Spleen (tissue), 11 donors: Measurements from ENCODE around the gene NUP210. TPM values are rescaled to one million over a fixed set of nuclear protein-coding genes. Genes with fewer than 3 reads are reported as not detected.

Experiments used
- DNase-seq: peaks from one replicate; pipeline ENCODE4 v3.0.0-alpha.2; 2020
- H3K27ac ChIP-seq, 8 donors: fragments of 200-600 bp; sonication (generic) in 7 of 8; 1 replicate in 4 of 8; 2 replicates in 4 of 8; pipeline versions ENCODE4 v1.5.0 to v1.8.0; 2016 to 2021; ENCODE audit warnings: inconsistent platforms in 4 of 8, mild to moderate bottlenecking in 4 of 8, moderate library complexity in 1 of 8
- H3K27me3 ChIP-seq, 7 donors: fragments of 200-600 bp; sonication (generic) in 6 of 7; replicated peaks in 1 of 7; 1 replicate in 4 of 7; 2 replicates in 3 of 7; pipeline versions ENCODE4 v1.5.0 to v1.8.0; 2016 to 2021; ENCODE audit warnings: inconsistent platforms in 3 of 7, mild to moderate bottlenecking in 1 of 7
- H3K36me3 ChIP-seq, 6 donors: fragments of 200-600 bp; sonication (generic) in 5 of 6; 1 replicate in 4 of 6; 2 replicates in 2 of 6; pipeline versions ENCODE4 v1.5.0 to v1.8.0; 2016 to 2021; ENCODE audit warnings: inconsistent platforms in 2 of 6
- H3K4me1 ChIP-seq, 6 donors: fragments of 200-600 bp; sonication (generic) in 5 of 6; 1 replicate in 3 of 6; 2 replicates in 3 of 6; pipeline versions ENCODE4 v1.5.0 to v1.8.0; 2016 to 2021; ENCODE audit warnings: inconsistent platforms in 3 of 6
- H3K4me3 ChIP-seq, 8 donors: fragments of 200-600 bp; sonication (generic) in 7 of 8; 1 replicate in 4 of 8; 2 replicates in 4 of 8; pipeline versions ENCODE4 v1.5.0 to v1.8.0; 2016 to 2021; ENCODE audit warnings: inconsistent platforms in 4 of 8, mild to moderate bottlenecking in 4 of 8, moderate library complexity in 2 of 8
- H3K9me3 ChIP-seq, 8 donors: fragments of 200-600 bp; sonication (generic) in 7 of 8; 1 replicate in 4 of 8; 2 replicates in 4 of 8; pipeline versions ENCODE4 v1.5.0 to v1.8.0; 2016 to 2021; ENCODE audit warnings: inconsistent platforms in 4 of 8
- CTCF ChIP-seq, 11 experiments: fragments of 200-600 bp in 7 of 11; fragments of 450-650 bp in 4 of 11; sonication (generic) in 4 of 11; IDR thresholded peaks in 8 of 11; conservative IDR thresholded peaks in 3 of 11; 1 replicate in 7 of 11; 2 replicates in 4 of 11; pipeline versions ENCODE4 v1.4.0 to v1.8.0; 2016 to 2021; ENCODE audit warnings: antibody characterized with exemption in 11 of 11, inconsistent platforms in 4 of 11, mild to moderate bottlenecking in 1 of 11
- POLR2A ChIP-seq, 3 donors: fragments of 450-650 bp; IDR thresholded peaks; one replicate each; pipeline ENCODE4 v1.5.1; 2017; ENCODE audit warnings: antibody characterized with exemption in 3 of 3, mild to moderate bottlenecking in 1 of 3
- POLR2AphosphoS5 ChIP-seq, 3 donors: sonication (generic); formaldehyde crosslinking; IDR thresholded peaks; one replicate each; pipeline ENCODE4 v1.5.1; 2017; ENCODE audit warnings: antibody characterized with exemption in 3 of 3
- WGBS, 5 donors: extraction: QIAGEN DNeasy Blood & Tissue Kit in 3 of 5; methylation state at CpG; one replicate each; pipeline versions ENCODE4 v1.1.5 to v1.1.7; 2013 to 2018; 5-methylcytosine and 5-hydroxymethylcytosine counted together
- intact Hi-C: fragments of 100-400 bp; cut with DNase I; formaldehyde crosslinking; loops from one replicate; pipeline ENCODE4 v1.15.0; 2023; ENCODE audit warnings: low total_unique reads
- polyA plus RNA-seq, 3 donors: library from polyadenylated mRNA; stranded (reverse); fragments of 200-250 nt; gene quantifications; one replicate each; pipeline ENCODE4 v1.2.1, GENCODE V29; 2013
- total RNA-seq, 7 donors: library from RNA; depleted of rRNA in 3 of 7; stranded (reverse); fragments of >200 nt in 3 of 7; fragmentation: NEBNext Ultra II Directional in 4 of 7; extraction: Animal tissue kit (Norgen Biotek cat#: 25700) in 4 of 7; gene quantifications; one replicate each; pipeline versions ENCODE4 v1.1.0 to v1.2.1, GENCODE V29; 2016 to 2021
- donor health status: healthy with polysubstance abuse.
- donor health status: DM: no; HTN: no; CAD: no; lungs with moderate emphysema.
- donor health status: DM: no; HTN: no; CAD: no.
- donor health status: Bipolar disorder and iron deficiency.
- donor health status: healthy.
- donor health status: DM: no; HTN: no; CAD: no.
- donor health status: DM: yes; HTN: yes; CAD: no.

NUP210 gene
- total and polyA plus RNA-seq, 10 donors, result 20.1 to 76.8 (median 58.2) TPM

GRCh38 chr3:13281507-13282357 is 138.4 kb downstream of the NUP210 start:
- Histone ChIP-seq H3K36me3 (no peaks in the 10 kb centered on the region), H3K4me3 (peak overlapping the region; percentile 39 to 68 (median 42)), H3K4me1 (peaks cover 5 to 27% (median 20%) of the 10 kb centered on the region in 6 donors), H3K27me3 (peaks cover 0 to 70% (median 42%) of the 10 kb centered on the region in 7 donors), H3K9me3 (peaks cover 0 to 26% (median 14%) of the 10 kb centered on the region in 8 donors), H3K27ac (peak overlapping the region in 7 of 8 donors; percentile 39 to 72 (median 64))
- TF ChIP-seq POLR2A (IDR thresholded peaks at IDR 0.05) (no peak), POLR2AphosphoS5 (IDR thresholded peaks at IDR 0.05) (peak; percentile 8 to 56 (median 42))
- WGBS, 5 donors, result 4 to 13% (median 8%) methylated on average over 33 to 47 of the region's 47 CpGs
- intact Hi-C loops, result no loop called here
- peak; percentile 76 for DNase-seq

GRCh38 chr3:13280811-13281506 is 139.2 kb downstream of the NUP210 start:
- DNase-seq, result peak; percentile 62
- TF ChIP-seq POLR2A (IDR thresholded peaks at IDR 0.05), result no peak
- TF ChIP-seq CTCF (IDR thresholded peaks at IDR 0.05 in 8 of 11, conservative IDR thresholded peaks at IDR 0.05 in 3 of 11), result no peak
- no peak for TF ChIP-seq POLR2AphosphoS5 (IDR thresholded peaks at IDR 0.05)
- Histone ChIP-seq H3K4me1 (peaks cover 5 to 32% (median 20%) of the 10 kb centered on the region in 6 donors), H3K27ac (peak overlapping the region in 6 of 8 donors; percentile 39 to 72 (median 66)), H3K27me3 (peaks cover 0 to 69% (median 41%) of the 10 kb centered on the region in 7 donors), H3K9me3 (peaks cover 0 to 18% (median 10%) of the 10 kb centered on the region in 8 donors), H3K4me3 (peak overlapping the region in 4 of 8 donors; percentile 42 to 68 (median 52)), H3K36me3 (no peaks in the 10 kb centered on the region)
- 53 to 60% (median 57%) methylated on average over 16 to 19 of the region's 19 CpGs for WGBS, 5 donors
- intact Hi-C loops, result no loop called here

DNA sequence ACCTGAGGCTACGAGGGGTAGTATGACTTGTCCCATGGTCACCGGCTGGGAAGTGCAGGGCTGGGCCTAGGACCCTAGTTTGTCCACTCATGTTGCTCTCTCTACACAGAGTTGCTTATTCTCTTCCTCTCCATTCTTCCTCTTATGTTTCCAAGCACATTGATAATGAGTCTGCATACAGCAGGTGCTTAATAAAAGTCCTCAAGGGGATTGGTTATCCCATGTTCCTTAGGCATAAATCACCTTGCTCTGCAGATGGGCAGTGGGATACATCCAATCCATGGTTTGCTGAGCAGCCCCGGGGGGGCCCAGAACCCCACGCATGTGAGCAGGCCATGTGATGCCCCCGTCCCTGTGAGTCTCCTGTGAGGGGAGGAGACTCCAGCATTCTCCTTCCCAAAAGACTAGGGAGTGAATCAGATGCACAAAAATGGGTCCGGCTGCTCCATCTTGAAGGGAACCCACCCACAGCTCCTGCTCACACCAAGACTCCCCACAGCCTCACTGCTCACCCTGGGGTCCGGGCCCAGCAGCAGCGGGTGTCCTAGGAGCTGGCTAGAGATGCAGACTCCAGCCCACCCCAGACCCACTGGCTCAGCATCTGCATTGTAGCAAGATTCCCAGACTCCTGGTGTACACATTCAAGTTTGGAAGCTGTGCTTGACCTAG is 139.9 kb downstream of the NUP210 start:
- Histone ChIP-seq H3K27ac (peak overlapping the region in 3 of 8 donors; percentile 64 to 72 (median 69)), H3K27me3 (peaks cover 0 to 62% (median 34%) of the 10 kb centered on the region in 7 donors), H3K4me1 (peaks cover 5 to 32% (median 20%) of the 10 kb centered on the region in 6 donors), H3K36me3 (no peaks in the 10 kb centered on the region), H3K4me3 (no peak overlapping the region), H3K9me3 (peaks cover 0 to 18% (median 10%) of the 10 kb centered on the region in 8 donors)
- intact Hi-C loops, result no loop called here
- TF ChIP-seq CTCF (IDR thresholded peaks at IDR 0.05 in 8 of 11, conservative IDR thresholded peaks at IDR 0.05 in 3 of 11) (no peak), POLR2A (IDR thresholded peaks at IDR 0.05) (no peak), POLR2AphosphoS5 (IDR thresholded peaks at IDR 0.05) (no peak)
- peak; percentile 33 for DNase-seq
- 93 to 97% (median 95%) methylated on average over 5 to 8 of the region's 8 CpGs for WGBS, 5 donors

- peaks cover 0 to 12% (median 9%) of the 10 kb centered on the region in 8 donors for H3K9me3 ChIP-seq
- H3K27me3 ChIP-seq, result peaks cover 0 to 55% (median 26%) of the 10 kb centered on the region in 7 donors
- no peaks in the 10 kb centered on the region for H3K36me3 ChIP-seq
- no peak overlapping the region for H3K4me3 ChIP-seq
- WGBS, 5 donors, result 71 to 94% (median 86%) methylated on average over 4 to 6 of the region's 6 CpGs
- TF ChIP-seq CTCF (IDR thresholded peaks at IDR 0.05 in 8 of 11, conservative IDR thresholded peaks at IDR 0.05 in 3 of 11), result no peak
- TF ChIP-seq POLR2A (IDR thresholded peaks at IDR 0.05), result no peak
- no peak for TF ChIP-seq POLR2AphosphoS5 (IDR thresholded peaks at IDR 0.05)
- no peak overlapping the region for H3K27ac ChIP-seq
- peaks cover 5 to 32% (median 20%) of the 10 kb centered on the region in 6 donors for H3K4me1 ChIP-seq
- intact Hi-C loops, result no loop called here
- peak; percentile 51 for DNase-seq
Observed at GRCh38 chr3:13279532-13279910, 140.6 kb downstream of the NUP210 start.
